GM19328 (cell line): ENCODE results near the gene AFTPH.

Experiments used
- ATAC-seq: cut with Tn5 transposase; IDR thresholded peaks from one replicate; pipeline ENCODE4 v1.9.1; 2021; ENCODE audit warnings: mild to moderate bottlenecking, moderate library complexity; ENCODE audit not compliant: unreplicated experiment

Gene AFTPH

DNA sequence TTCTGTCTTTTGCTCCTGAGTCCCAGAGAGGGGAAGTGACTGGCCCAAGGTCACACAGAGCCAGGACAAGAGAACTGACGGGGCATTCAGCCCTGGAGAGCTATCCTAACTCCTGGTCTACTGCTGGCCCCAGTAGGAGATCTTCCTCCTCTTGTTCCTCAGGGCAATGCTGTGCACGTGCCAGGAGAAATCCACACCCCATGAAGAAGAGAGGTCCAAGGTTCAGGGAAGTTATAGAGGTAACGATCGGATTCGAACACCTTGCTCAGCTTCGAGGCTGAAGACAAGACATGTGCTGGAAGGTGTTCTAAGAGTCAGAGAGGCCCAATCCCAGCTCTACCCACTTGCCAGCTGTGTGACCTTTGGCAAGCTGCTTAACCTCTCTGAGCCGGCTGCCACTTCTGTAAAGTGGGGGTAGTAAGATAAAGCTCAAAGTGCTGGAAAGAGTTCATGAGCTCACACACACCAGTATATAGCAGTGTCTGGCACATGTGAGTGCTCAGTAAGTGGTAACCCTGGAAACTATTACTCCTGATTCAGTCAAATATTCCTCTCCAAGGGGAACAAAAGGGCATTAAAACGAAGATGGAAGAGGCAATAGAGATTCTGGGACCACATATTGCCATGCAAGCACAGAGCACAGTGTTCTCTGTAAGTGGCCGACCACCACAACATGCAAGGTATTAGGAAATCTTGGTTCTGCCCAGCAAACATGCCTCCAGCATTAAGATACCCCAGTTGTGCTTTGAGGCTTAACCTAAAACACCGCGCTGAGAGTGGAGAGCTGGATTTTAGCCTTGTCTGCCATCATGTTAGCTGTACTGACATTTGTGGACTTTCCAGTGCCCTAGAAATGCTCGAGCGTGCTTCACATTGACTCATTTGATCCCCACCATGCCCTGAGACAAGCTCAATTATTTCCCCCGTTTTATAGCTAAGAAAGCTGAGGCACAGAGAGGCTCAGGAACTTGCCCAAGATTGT is 104.0 kb downstream of the AFTPH start:
- no peak for ATAC-seq

GRCh38 chr2:64629329-64629781 is 105.2 kb downstream of the AFTPH start:
- ATAC-seq, result no peak

GRCh38 chr2:64629875-64630274 is 105.7 kb downstream of the AFTPH start:
- no peak for ATAC-seq

GRCh38 chr2:64630752-64631151 is 106.6 kb downstream of the AFTPH start:
- ATAC-seq, result no peak

- ATAC-seq, result no peak
These were observed 107.6 kb downstream of the AFTPH start for GRCh38 chr2:64631771-64632170.

DNA sequence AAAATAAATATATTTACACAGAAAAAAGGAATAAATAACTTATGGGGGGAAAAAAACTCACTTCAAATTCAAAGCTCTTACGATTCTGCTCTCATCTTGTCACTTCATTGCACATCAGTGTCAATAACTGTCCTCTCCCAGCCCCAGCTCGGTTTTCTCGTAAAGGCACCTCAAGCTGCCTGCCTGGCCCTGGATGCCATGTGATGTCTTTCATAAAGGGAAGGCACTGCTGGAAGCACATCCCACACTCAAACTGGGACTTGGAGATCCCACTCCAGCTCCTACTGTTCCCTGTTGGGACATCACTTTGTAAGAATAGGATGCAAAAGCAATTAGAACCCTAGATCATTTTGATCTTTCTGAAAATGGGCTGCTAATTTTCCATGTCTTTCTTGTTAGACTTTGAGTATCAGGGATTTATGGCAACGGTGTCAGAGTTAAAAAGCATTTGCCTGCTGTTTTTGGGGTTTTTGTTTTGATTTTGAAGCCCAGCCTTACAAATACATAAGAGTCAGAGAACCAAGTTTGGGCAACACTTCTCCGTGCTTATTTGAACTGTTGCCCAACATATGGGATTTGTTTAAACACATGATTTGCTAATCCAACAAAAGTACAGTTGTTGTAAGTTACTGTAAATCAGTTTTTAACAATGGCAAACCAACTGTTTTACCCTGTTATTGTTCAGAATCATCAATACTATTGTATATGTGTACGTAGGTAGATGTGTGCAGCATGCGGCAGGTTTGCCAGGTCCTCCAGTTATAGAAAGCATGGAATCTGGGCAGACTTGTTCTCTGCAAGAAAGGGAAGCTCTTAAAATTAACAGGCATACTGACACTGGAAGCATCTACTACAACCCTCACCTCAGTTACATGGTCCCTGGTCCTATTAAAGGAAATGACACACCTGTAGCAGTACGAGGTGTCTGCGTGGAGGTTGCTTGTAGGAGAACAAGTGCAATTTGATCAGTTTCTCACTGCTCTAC is 109.0 kb downstream of the AFTPH start:
- no peak for ATAC-seq

- no peak for ATAC-seq
These were observed 110.5 kb downstream of the AFTPH start for GRCh38 chr2:64634345-64635267.

- peak; percentile 36 for ATAC-seq
These were observed 112.1 kb downstream of the AFTPH start for GRCh38 chr2:64635976-64636911.

DNA sequence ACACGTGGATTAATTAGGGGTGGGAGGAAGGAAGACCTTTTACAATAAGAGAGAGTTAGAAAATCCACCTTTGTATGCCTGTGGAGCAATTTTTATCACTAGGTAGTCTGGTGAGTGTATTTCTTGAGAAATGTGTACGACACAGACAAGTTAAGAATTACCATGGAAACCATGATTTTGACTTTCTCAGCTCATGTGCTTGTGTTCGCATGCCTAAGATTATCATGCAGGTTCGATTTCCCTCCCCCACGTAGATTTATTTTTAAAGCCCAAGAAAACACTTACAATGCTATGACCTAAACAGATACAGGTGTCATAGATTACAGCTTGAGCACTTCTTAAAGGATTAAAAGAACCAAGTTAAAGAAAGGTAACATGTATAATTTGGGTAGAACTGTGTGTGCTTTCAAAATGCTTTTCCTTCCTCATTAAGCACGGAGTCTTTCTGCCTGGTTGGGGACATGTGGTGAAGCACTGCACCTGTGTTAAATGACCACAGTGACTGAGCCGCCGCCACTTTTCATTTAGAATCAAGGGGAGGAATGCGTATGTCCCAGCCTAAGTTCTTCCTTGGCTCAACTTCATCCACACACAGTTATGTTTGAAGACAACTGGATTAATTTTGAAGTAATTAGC is 113.0 kb downstream of the AFTPH start:
- ATAC-seq, result peak; percentile 47

DNA sequence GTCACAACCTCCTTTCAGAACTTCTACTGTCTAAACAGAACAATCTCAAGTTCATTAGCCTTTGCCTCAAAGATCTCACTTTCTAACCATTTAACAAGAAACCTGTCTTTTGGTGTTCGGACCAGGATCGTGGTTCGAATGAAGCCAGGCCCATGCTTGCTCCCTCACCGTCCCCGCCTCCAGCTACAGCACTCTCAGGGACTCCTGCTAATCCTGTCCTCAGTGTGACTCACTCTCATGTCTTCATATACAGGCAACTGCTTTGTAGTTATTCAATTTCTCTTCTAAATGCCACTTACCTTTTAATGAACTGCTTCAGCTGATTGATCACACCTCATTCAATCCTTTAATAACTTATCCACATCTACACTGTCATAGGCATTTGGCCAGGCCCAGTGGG is 113.8 kb downstream of the AFTPH start:
- no peak for ATAC-seq

DNA sequence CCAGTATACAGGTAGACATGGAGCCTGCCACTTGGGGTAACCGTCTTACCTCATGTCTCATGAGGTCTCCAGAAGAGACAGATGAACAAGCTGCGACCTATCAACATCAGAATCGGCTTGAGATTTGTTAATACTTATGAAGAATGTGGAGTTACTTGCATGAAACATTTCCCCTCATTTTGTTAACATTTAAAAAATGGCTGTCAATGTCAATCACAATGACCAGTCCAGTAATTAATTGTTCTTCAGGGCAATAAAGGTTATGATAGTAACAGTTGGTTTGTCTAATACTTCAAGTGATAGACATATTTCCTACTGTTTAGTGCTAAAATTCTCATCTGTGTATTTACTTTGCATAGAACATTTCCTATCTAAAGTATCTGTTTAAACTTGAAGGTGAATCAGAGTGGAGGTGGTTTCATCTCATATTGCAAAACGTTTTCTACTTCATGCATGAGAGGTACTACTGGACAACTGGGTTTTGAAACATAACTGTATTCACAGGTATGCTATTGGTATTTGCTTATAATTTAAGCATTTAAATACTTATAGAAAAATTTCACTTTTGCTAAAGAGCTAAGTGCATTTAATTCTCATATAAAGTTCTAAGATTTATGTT is 114.5 kb downstream of the AFTPH start:
- ATAC-seq, result no peak

- ATAC-seq, result no peak
These were observed 115.6 kb downstream of the AFTPH start for GRCh38 chr2:64639691-64640090.

GRCh38 chr2:64640153-64641044 is 116.3 kb downstream of the AFTPH start:
- no peak for ATAC-seq

DNA sequence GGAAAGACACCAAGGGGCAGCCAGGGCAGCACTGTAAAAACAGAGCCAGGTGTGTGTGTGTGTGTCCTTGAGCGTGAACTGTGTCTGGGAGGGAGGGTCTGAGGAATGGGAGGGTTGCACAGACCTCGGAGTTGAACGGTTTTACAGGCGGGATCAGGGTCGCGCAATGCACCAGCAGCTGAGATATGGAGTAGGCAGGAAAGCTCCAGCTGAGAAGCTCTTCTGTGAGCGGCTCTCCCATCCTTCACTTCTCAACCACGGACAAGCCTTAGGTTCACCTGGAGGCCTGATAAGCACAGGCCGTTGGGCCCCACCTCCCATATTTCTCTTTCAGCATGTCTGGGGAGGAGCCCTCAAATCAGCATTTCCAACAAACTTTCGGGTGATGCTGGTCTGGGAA is 117.5 kb downstream of the AFTPH start:
- no peak for ATAC-seq
